Osteoblast (primary cell): ENCODE measurements around the gene RPS21. TPM values are rescaled to one million over a fixed set of nuclear protein-coding genes. Genes with fewer than 3 reads are reported as not detected.
"Not testable (repeated sequence)": the region's sequence is repeated elsewhere in the genome, so short reads cannot be mapped to it uniquely, and the experiment has no call there.

ENCODE experiments used
- DNase-seq: peaks from one replicate; pipeline ENCODE4 v3.0.0; 2011; ENCODE audit warnings: low spot score, mixed read lengths; ENCODE audit not compliant: insufficient read length; ENCODE audit errors: missing footprints
- H2AFZ ChIP-seq: 2 replicates; pipeline ENCODE4 v1.6.0; 2011; ENCODE audit warnings: mild to moderate bottlenecking, low read length
- H3K27ac ChIP-seq: 2 replicates; pipeline ENCODE4 v1.5.1; 2011; ENCODE audit warnings: mild to moderate bottlenecking, low read depth, low read length, moderate library complexity
- H3K27me3 ChIP-seq: 2 replicates; pipeline ENCODE4 v1.6.0; 2012; ENCODE audit warnings: mild to moderate bottlenecking, control low read depth, inconsistent platforms, low read length, moderate library complexity; ENCODE audit not compliant: insufficient read depth
- H3K36me3 ChIP-seq: 2 replicates; pipeline ENCODE4 v1.5.1; 2011; ENCODE audit warnings: mild to moderate bottlenecking, low read length, control low read depth, moderate library complexity; ENCODE audit not compliant: insufficient read depth
- H3K4me1 ChIP-seq: 2 replicates; pipeline ENCODE4 v1.5.1; 2011; ENCODE audit warnings: mild to moderate bottlenecking, low read length, control low read depth, moderate library complexity; ENCODE audit not compliant: insufficient read depth
- H3K4me2 ChIP-seq: 2 replicates; pipeline ENCODE4 v1.6.0; 2011; ENCODE audit warnings: mild to moderate bottlenecking, low read length; ENCODE audit not compliant: insufficient read depth
- H3K4me3 ChIP-seq: fragments of 200-600 bp; sonication (generic); 3 replicates; pipeline ENCODE4 v1.5.1; 2012; ENCODE audit warnings: mild to moderate bottlenecking, low read length, inconsistent platforms; ENCODE audit not compliant: insufficient read depth
- H3K79me2 ChIP-seq: 2 replicates; pipeline ENCODE4 v1.6.0; 2012; ENCODE audit warnings: mild to moderate bottlenecking, low read length, control low read depth, inconsistent platforms; ENCODE audit not compliant: insufficient read depth
- H3K9me3 ChIP-seq: 2 replicates; pipeline ENCODE4 v1.5.1; 2011; ENCODE audit warnings: low read depth, low read length, control low read depth
- H4K20me1 ChIP-seq: 2 replicates; pipeline ENCODE4 v1.6.0; 2012; ENCODE audit warnings: mild to moderate bottlenecking, low read length, control low read depth; ENCODE audit not compliant: insufficient read depth
- total RNA-seq: library from RNA; depleted of rRNA; stranded (reverse); fragments of >200 nt; gene quantifications from 2 replicates; pipeline ENCODE4 v1.2.3, GENCODE V29; 2012
- TF ChIP-seq, protein P1 (sequence below): IDR thresholded peaks from 2 replicates; pipeline ENCODE4 v1.5.1; 2011; ENCODE audit warnings: mild to moderate bottlenecking, low read depth, low read length, moderate library complexity; ENCODE audit errors: extremely low read depth

RPS21 gene
- total RNA-seq, 1 donor = 460 TPM

- DNase-seq = no peak
- no peak overlapping the region for H3K4me3 ChIP-seq
- H3K36me3 ChIP-seq = no peaks in the 10 kb centered on the region
- H3K79me2 ChIP-seq = no peaks in the 10 kb centered on the region
- H3K9me3 ChIP-seq = no peaks in the 10 kb centered on the region
- no peak overlapping the region for H3K4me2 ChIP-seq
- H4K20me1 ChIP-seq = no peaks in the 10 kb centered on the region
- no peak overlapping the region for H2AFZ ChIP-seq
- H3K27me3 ChIP-seq = no peaks in the 10 kb centered on the region
- TF ChIP-seq, protein P1, sequence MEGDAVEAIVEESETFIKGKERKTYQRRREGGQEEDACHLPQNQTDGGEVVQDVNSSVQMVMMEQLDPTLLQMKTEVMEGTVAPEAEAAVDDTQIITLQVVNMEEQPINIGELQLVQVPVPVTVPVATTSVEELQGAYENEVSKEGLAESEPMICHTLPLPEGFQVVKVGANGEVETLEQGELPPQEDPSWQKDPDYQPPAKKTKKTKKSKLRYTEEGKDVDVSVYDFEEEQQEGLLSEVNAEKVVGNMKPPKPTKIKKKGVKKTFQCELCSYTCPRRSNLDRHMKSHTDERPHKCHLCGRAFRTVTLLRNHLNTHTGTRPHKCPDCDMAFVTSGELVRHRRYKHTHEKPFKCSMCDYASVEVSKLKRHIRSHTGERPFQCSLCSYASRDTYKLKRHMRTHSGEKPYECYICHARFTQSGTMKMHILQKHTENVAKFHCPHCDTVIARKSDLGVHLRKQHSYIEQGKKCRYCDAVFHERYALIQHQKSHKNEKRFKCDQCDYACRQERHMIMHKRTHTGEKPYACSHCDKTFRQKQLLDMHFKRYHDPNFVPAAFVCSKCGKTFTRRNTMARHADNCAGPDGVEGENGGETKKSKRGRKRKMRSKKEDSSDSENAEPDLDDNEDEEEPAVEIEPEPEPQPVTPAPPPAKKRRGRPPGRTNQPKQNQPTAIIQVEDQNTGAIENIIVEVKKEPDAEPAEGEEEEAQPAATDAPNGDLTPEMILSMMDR = no peak
- H3K27ac ChIP-seq = no peak overlapping the region
- no peaks in the 10 kb centered on the region for H3K4me1 ChIP-seq
Measured at GRCh38 chr20:62422636-62423325, 35.9 kb downstream of the RPS21 start.

DNA sequence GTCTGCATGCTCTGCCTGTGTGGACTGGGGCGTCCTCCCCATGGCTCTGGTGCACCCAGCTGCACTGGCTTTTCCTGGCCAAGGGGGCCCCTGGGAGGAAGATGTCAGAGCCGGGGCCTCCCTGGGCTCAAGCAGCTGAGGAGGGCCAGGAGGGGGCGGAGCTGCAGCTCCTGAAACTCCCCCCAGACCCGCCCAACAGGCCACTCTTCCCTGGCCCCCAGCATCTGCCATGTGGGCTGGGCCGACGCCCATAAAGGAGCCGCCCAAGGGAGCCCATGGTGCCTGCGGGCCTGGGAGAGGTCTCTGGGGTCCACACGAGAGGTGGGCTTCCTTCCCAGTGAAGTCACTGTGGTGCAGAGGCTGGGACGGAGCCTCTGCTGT is 36.4 kb downstream of the RPS21 start:
- no peaks in the 10 kb centered on the region for H3K4me1 ChIP-seq
- H3K27ac ChIP-seq = no peak overlapping the region
- H3K4me2 ChIP-seq = no peak overlapping the region
- DNase-seq = no peak
- no peak overlapping the region for H2AFZ ChIP-seq
- H3K36me3 ChIP-seq = no peaks in the 10 kb centered on the region
- H4K20me1 ChIP-seq = no peaks in the 10 kb centered on the region
- H3K9me3 ChIP-seq = no peaks in the 10 kb centered on the region
- no peaks in the 10 kb centered on the region for H3K79me2 ChIP-seq
- H3K4me3 ChIP-seq = no peak overlapping the region
- H3K27me3 ChIP-seq = no peaks in the 10 kb centered on the region
- TF ChIP-seq, protein P1 = no peak

DNA sequence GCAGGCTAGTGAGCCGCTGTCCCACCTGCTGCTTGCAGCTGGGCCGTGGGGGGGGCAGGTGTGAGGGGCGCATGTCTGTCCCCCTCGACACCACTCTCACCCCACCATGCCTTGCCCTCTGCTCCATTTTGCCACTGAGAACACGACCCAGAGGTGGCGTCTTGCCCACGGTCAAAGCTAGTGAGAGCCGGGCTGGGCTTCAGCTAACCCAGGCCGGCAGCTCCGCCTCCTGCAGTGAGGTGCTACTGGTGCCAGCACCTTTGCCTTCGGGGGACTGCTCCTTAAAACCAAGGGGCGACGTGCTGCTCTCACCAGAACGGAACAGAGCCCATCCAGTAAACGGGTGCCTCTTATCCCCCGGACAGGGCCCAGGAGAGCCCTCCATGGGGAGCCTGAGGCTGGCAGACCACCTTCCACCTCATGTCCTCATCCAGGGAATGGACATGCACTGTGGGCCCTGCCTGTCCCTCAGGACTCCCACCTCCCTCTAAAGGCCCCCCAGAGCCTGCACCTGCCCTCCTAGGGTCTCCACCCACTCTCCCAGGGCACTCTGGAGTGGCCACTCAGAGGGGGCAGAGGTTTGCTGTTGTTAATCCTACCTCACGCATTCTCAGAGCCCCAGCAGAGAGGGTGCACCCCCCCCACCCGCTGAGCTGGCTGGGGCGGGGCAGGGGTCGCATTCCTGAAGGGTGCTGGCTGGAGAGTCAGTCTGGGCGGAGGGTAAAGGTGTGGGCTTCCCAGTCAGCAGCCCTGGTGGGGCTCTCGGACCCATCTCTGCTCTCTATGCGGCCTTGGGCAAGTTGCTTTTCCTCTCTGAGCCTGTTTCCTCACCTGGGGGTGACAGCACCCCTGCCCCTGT is 37.6 kb downstream of the RPS21 start:
- H3K27ac ChIP-seq = no peak overlapping the region
- H3K4me2 ChIP-seq = no peak overlapping the region
- TF ChIP-seq, protein P1 = no peak
- H3K79me2 ChIP-seq = no peaks in the 10 kb centered on the region
- no peaks in the 10 kb centered on the region for H3K27me3 ChIP-seq
- no peaks in the 10 kb centered on the region for H3K4me1 ChIP-seq
- H3K36me3 ChIP-seq = no peaks in the 10 kb centered on the region
- no peaks in the 10 kb centered on the region for H4K20me1 ChIP-seq
- H3K4me3 ChIP-seq = no peak overlapping the region
- DNase-seq = no peak
- H2AFZ ChIP-seq = no peak overlapping the region
- H3K9me3 ChIP-seq = no peaks in the 10 kb centered on the region

- Histone ChIP-seq H4K20me1 (no peaks in the 10 kb centered on the region), H3K27me3 (no peaks in the 10 kb centered on the region), H3K4me3 (no peak overlapping the region), H2AFZ (no peak overlapping the region), H3K4me2 (no peak overlapping the region), H3K27ac (no peak overlapping the region), H3K36me3 (no peaks in the 10 kb centered on the region), H3K79me2 (no peaks in the 10 kb centered on the region), H3K9me3 (no peaks in the 10 kb centered on the region), H3K4me1 (no peaks in the 10 kb centered on the region)
- no peak for DNase-seq
- TF ChIP-seq, protein P1 = no peak
Measured at GRCh38 chr20:62425281-62426058, 38.6 kb downstream of the RPS21 start.

DNA sequence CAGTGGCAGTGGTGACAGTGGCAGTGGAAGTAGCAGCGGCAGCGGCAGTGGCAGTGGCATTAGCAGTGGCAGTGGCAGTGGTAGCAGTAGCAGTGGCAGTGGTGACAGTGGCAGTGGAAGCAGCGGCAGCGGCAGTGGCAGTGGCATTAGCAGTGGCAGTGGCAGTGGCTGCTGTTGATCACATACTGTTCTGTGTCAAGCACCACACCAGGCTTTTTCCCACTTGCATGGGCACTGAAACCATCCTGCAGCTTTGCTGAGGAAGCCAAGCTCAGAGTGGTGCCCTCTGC is 39.1 kb downstream of the RPS21 start:
- not testable (repeated sequence) for H3K79me2 ChIP-seq, H3K9me3 ChIP-seq, H3K4me1 ChIP-seq, DNase-seq, H3K4me2 ChIP-seq, H3K36me3 ChIP-seq, H2AFZ ChIP-seq, H3K27me3 ChIP-seq, H3K4me3 ChIP-seq, H4K20me1 ChIP-seq, H3K27ac ChIP-seq
